OCI-M2 (cell line): Measurements from ENCODE around the gene RETREG3.
"Not testable (repeated sequence)": the region's sequence is repeated elsewhere in the genome, so short reads cannot be mapped to it uniquely, and the experiment has no call there.

Experiments
- DNase-seq: peaks from one replicate; lab custom pipeline; 2025; ENCODE audit not compliant: unreplicated experiment; lab: John Stamatoyannopoulos, UW

The RETREG3 gene, protein sequence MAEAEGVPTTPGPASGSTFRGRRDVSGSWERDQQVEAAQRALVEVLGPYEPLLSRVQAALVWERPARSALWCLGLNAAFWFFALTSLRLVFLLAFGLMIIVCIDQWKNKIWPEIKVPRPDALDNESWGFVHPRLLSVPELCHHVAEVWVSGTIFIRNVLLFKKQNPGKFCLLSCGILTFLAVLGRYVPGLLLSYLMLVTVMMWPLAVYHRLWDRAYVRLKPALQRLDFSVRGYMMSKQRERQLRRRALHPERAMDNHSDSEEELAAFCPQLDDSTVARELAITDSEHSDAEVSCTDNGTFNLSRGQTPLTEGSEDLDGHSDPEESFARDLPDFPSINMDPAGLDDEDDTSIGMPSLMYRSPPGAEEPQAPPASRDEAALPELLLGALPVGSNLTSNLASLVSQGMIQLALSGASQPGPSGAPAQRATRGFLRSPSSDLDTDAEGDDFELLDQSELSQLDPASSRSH

DNA sequence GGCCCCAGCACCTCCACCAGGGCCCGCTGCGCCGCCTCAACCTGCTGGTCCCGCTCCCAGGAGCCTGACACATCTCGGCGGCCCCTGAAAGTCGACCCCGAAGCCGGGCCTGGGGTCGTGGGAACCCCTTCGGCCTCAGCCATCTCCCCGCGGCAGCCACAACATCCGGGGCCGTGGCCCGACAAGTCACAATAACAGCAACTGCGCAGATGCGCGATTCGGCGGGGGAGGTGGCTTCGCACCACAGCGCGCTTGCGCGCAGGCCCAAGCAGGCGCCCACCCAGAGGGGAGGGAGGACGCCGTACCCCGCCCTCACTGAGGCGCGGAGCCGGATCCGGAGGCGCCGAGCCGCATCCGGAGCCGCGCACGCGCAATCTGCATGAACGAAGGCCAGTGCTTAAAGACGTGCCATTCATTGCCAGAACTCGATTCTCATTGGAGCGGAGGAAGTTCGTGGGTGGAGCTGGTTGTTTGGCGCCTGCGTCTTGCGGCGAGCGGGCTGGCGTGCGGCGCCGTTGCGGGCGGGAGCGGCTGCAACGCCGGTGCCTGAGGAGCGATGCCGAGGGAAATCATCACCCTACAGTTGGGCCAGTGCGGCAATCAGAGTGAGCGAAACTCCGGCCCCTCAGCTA lies at the start of gene RETREG3, which contains the start of gene TUBG1:
Gene RETREG3 (minus strand): TSS at position 193 of the 632 bp plus-strand sequence. CDS start 50 bp downstream, at position 143.
Gene TUBG1 (plus strand): TSS at position 502 of the 632 bp plus-strand sequence. CDS start 55 bp downstream, at position 557.
- DNase-seq, result peak; percentile 72

DNA sequence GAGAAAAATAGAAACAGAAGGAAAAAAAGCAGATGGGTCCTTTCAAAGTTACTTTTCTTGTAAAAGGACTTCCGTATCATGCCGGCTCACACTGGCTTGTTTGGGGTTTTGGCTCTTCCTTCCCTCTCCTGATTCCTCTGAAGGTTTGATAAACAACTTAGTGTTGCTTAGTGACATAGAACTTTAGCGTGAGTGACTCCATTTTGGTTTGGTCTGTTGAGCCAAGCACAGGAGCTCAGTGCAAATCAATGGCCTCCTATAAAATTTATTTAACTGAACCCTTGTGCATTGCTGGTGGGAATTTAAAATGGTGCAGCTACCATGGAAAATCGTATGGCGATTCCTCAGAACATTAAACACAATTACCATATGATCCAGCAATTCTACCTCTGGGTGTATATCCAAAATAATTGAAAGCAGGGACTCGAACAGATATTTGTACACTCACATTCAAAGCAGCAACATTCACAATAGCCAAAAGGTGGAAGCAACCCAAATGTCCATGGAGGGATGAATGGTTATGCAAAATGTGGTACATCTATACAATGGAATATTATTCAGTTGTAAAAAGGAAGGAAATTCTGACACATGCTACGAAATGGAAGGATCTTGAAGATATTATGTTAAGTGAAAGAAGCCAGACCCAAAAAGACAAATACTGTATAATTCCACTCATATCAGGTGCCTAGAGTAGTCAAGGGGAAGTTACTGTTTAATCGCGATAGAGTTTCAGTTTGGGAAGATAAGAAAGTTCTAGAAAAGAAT lies 48.8 kb upstream of the RETREG3 start:
- DNase-seq, result no peak

DNA sequence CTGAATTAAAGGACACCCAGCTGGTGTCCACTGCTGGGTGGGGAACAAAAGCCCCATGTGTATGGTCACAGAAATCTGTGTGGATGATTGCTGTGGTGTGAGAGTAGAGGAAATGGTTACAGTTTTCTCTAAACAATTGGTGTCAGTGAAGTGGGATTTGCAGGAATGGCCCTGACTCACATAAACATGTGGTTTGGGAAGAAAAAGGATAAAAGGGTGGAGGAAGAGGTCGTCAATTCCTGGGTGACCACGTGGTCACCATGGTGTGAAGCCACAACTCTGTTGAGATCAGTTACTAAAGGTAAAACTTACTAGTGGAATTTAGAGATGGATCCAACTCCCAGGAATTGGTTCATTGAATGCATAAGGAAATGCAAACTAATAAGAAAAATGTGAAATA lies 46.4 kb upstream of the RETREG3 start:
- DNase-seq, result no peak

DNA sequence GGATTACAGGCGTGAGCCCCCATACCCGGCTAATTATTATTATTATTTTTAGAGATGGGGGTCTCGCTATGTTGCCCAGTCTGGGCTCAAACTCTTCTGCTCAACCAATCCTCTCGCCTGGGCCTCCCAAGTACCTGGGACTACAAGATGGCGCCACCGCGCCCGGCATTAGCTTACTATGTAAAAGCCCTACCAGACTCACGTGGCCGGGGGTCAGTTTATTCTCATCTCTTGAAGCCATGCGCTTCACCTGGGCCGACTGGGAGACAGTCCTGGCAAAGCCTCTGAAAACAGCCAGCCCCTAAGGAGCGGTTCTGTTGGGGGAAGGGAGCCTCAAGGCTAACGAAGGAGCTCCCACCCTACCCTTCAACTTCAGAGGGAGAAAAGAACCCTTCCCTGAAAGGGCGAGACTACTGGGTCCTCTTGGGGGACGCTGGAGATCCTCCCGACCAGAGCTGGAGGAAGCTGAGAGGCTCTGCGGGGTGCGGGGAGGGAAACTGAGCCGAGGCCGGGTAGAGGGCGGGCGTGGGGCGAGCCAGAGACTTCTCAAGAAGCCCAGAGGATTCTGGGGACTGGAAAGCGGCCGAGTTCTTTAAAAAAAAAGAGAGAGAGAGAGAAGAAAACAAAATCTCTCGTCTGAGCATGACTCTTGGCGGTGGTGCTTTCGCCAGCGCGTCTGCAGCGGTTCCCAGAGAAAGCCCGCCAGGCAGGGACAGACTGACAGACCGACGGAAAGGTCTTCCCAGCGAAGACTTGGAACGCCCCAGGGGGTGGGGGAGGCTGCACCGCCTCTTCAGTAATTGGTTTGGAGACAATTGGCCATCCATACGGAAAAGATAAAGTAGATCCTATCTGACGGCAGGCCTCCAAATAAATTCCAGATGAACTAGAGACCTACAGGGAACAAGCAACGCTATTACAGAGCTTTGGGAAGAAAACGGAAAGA lies 44.3 kb upstream of the RETREG3 start:
- DNase-seq, result no peak

DNA sequence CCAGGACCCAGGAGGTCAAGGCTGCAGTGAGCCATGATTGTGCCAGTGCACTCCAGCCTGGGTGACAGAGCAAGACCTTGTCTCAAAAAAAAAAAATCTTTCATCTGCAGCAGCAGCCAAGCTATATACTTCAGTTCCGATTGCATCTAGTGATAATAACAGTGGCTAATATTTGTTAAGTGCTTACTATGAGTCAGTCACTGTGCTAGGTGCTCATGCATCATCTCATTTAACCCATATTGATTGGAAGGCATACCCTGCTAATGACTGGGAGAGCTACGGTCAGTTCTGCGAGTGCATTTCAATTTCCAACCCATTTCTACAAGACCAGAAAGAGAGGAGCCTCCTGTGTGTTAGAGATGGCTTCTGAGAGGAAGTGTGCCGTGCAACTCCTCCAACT lies 42.2 kb upstream of the RETREG3 start:
- no peak for DNase-seq

DNA sequence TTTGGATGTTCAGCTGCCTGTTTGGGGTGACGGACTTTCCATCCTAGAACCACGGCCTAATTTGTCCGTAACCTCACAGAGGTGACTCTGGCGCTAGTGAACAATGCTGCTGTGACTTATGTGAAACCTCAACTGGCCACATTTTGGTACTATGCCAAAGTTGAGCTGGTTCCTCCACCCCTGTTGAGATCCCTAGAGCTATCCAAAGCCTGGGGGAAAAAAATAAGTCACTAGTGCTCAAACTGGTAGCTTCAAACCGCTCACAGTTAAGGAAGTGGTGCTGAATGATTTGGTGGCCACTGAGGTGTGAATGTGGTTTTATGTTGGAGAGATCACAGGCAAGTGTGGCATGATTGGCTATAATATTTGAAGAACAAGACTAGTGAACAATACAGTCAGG lies 38.6 kb upstream of the RETREG3 start:
- DNase-seq, result no peak

DNA sequence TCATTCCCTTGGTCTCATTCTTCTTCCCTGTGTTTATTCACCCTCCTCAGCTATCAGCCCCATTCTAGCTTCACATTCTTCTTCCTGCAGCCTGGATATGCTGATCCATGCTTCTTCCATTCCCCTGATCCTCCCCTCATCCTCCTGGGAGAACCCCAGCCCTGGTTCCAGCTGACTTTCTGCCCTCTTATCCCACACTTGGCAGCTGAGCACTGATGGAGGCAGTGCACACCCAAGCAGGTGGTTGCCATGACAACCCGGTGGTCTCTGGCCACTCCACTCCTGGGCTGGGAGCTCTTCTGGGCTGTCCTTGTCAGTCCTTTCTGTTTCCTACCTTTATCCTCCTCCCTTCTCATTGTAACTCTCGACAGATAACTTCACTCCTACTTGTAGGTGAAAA lies 33.2 kb upstream of the RETREG3 start:
- DNase-seq, result no peak

DNA sequence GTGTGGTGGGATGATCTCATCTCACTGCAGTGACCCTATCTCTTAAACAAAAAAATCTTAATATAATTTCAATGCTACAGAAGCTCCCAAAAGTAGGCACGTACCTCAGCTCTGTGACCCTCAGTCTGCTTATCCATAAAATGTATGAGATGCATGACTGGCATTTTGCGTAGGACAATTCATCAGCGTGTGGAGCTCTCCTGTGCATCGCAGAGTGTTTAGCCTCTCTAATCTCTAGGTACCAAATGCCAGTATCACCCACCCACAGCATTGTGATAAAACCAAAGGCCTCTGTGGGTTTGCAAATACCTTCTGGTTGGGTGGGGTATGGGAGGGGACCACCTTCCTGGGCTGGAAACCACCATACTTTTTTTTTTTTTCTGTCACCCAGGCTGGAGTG lies 30.9 kb upstream of the RETREG3 start:
- no peak for DNase-seq

DNA sequence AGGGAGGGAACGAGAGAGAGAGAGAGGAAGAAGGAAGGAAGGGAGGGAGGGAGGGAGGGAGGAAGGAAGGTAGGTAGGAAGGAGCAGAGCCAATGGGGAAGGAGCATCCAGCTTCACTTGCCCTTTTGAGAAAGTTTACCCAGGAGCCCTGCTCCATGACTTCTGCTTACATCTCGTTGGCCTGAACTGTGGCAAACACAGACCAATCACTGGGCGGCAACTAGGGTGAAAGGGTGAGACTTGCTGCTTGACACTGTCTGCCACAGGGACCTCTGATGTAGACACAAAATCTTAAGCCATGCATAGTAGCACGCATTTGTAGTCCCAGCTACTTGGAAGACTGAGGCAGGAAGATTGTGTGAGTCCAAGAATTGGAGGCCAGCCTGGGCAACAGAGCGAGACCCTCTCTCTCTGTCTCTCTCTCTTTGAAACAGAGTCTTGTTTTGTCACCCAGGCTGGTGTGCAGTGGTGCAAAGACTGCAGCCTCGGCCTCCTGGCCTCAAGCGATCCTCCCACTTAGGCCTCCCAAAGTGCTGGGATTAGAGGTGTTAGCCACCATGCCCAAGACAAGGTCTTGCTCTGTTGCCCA lies 30.4 kb upstream of the RETREG3 start:
- DNase-seq, result no peak

DNA sequence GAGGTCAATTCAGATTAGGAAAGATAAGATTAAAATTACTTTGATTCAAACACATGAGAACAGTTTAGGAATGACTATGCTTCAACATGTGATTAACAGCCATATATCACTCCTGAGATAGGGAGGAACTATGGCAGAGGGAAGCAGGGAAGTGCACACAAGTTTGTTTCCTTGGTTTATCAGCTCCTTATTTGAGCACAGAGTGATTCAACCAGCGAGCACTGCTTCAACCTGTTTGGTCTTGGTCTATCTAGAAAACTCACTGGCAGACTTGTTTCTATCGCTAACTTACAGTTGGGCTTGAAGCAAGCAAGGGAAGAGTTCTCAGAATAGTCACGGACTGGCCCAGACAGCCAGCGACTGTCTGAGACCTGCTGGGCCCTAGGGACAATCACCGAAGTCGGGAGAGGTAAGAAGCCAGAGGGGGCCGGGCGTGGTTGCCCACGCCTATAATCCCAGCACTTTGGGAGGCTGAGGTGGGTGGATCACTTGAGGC lies 23.8 kb upstream of the RETREG3 start:
- peak; percentile 50 for DNase-seq

DNA sequence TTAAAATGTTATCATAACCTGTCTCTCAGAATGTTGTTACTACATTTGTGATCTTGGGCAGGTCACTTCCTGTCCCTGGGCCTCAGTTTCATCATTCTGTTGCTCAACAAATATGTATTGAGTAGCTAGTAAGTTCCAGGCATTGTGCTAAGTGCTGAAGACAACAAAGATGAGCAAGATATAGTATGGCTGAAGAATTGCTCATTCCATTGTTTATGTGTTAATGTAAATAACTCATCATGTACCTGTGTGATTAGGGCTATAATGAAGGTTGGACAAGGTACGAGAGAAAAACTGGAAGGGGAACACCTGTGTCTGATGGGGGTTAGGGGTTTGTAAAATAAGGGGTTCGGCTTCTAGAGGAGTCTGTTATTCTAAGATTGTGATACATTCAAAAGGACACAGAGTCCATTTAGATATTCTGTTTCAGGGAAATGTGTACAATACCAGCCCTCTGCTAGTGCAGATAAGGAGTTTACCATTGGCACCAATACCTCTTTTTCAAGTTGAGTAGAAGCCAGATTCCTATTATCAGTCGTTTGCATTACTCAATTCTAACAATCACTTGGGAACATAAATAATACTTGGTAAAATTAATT lies 20.3 kb upstream of the RETREG3 start:
- no peak for DNase-seq

DNA sequence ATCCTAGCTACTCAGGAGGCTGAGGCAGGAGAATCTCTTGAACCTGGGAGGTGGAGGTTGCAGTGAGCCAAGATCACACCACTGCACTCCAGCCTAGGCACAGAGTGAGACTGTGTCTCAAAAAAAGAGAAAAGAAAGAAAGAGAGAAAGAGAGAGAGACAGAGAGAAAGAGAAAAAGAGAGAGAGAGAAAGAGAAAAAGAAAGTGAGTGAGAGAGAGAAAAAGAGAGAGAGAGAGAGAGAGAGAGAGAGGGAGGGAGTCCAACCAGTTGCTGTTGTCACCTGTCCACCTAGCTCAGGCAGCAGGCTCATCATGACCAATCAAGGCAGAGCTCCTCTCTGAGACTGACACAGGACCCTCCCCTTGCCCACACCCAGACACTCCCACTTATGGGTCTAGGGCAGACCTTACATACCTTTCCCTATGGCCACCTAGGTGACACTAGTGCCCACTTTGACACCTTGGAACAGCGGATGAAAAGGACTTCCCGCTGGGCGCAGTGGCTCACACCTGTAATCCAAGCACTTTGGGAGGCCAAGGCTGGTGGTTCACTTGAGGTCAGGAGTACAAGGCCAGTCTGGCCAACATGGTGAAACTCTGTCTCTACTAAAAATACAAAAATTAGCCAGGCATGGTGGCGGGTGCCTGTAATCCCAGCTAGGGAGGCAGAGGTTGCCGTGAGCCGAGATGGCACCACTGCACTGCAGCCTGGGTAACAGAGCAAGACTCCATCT lies 18.0 kb upstream of the RETREG3 start:
- DNase-seq, result not testable (repeated sequence)

DNA sequence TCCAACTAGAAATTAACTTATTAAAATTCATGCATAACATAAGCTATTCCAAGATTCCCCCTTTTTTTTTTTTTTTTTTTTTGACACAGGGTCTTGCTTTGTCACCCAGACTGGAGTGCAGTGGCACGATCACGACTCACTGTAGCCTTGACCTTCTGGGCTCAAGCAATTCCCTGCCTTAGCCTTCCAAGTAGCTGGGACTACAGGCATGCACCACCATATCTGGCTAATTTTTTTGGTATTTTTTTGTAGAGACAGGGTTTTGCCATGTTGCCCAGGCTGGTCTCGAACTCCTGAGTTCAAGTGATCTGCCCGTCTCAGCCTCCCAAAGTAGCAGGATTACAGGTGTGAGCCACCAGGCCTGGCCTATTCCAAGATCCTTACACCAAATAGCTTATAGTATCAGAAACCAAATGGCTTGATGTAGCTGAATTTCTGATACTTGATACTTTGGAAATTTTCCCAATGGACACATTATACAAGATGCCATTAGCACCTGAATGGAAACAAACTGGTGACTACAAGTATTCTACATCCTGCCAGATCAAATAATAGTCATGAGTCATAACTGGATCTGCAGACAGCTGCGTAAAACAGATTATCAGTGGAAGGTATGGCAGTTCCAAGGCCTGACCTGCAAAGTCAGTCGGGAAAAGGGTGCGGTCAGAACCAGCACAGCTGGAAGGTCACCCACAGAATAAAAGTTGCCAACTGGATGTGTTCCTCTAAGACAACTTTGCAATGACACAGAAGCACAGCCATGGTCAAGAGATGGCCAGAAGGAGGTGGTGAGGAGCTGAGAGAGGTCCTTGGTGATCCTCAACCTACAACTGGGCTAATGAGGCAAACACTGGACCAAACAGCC lies 14.8 kb upstream of the RETREG3 start:
- no peak for DNase-seq

DNA sequence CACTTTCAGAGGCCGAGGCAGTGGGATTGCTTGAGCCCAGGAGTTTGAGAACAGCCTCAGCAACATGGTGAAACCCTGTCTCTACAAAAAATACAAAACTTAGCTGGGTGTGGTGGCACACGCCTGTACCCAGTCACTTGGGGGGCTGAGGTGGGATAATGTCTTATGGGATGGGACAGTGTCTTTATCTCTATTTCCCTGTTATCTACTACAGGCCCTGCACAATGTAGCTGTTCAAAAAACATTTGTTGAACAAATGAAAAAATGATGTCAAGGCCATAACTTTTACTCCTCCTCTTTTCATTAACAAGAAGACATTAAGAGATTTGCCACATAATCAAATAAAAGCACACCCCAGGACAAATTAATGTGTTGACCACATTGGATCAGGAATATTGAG lies 14.1 kb upstream of the RETREG3 start:
- DNase-seq, result no peak

DNA sequence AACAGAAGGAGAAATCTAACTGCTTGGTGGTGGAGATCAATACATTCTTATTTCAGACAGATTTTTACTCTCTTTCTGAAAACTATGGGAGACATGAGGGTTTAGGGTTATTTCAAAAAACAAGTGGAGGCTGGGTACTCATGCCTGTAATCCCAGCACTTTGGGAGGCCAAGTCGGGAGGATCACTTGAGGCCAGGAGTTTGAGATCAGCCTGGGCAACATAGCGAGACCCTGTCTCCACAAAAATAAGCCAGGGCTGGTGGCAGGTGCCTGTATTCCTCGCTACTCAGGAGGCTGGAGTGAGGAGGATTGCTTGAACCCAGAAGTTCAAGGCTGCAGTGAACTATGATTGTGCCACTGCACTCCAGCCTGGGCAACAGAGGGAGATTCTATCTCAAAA lies 12.8 kb upstream of the RETREG3 start:
- not testable (repeated sequence) for DNase-seq

DNA sequence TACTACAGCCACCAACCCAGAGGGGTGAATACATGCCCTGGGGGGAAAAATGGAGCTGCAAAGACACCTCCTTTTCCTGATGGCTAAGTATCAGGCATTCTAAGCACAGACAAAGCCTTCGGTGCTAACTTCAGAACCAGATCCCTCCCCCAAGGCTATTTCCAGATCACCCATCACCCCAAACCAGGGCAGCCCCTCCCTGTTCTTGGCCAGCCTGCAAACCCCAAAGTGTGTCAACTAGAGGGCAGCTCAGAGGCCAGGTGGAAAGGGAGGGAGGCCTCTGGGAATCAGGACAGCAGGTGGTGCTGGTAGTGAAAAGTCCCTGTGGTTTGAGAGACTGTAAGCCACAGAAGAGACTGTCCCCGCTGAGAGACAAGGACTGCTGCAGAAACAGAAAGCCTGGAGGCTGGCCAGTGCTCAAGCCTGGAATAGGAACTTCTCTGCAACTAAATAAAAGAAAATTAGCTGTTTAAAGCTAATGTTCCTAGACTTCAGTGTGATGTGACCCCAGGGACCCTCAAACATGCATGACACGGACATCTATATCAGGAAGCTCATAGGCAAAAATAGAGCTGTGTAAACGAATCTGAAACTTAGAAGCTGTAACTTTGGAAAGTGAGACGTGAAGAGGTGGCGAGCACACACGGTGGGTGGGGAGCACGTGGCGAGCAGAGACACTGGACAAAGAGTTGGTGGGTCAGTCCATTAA lies 9.4 kb upstream of the RETREG3 start:
- no peak for DNase-seq

DNA sequence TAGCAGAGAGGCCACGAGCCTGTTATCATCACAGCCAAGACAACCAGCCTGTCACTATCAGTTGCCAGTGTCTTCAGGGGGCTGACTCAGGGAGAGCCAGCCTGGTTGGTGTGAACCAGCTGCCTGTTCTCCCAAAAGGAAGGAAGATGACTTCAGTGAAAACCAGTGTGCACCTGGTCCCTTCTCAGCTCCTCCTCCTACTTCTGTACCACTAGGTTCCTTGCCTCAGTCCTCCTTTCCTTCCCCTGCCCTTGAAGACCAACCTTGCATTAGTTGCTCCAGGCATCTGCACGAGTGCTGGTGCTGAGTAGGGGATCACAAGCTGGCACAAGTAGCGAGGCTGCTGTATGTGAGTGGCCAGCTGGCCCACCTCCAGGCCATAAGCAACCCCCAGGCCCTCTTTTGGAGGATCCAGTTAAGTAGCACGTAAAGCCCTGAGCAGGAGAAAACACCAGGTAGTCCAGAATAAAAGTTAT lies 8.8 kb upstream of the RETREG3 start:
- no peak for DNase-seq
